GM18873 (cell line): ENCODE results near the gene ZNF593OS.

Experiments used
- ATAC-seq: cut with Tn5 transposase; IDR thresholded peaks from one replicate; pipeline ENCODE4 v1.9.1; 2021; ENCODE audit warnings: mild to moderate bottlenecking, moderate library complexity, moderate number of reproducible peaks; ENCODE audit not compliant: unreplicated experiment, low FRiP score

Gene ZNF593OS

DNA sequence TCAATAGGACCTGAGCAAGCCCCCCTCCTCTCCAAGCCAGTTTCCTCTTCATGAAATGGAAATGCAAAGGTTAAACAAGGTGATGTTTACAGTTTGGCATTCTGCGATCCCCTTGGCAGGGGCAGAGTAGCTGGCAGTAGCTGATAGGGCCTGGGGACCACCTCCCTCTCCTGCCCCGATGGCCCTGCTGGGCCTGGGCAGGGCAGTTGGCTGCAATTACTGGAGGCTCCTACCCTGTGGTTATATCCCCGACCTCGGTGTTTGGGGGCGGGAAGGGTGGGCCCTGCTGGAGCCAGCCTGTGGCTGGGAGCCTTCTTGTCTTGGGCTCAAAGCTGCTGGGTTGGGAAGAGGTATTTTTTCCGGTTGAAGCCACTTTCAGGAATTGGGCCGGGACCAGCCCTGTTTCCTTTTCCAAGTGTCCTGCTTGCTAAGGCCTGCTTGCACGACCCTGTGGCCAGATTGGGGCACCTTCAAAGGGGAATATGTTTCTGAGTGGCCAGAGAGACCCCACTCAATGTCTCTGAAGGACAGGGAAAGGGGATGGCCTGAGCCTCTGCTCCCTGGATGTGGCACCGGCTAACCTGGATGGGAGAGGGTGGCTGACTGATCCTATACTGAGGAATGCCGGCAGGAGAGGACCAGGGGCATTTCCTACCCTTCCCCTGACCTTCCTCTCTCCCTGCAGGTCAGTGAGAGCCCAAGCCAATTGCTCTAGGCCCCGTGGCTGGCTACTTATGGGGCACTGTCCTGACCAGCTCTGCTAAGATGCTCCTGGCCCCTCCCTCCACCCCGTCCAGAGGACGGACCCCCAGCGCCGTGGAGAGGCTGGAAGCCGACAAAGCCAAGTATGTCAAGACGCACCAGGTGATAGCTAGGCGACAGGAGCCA lies 10.9 kb downstream of the ZNF593OS start:
- ATAC-seq, result no peak

DNA sequence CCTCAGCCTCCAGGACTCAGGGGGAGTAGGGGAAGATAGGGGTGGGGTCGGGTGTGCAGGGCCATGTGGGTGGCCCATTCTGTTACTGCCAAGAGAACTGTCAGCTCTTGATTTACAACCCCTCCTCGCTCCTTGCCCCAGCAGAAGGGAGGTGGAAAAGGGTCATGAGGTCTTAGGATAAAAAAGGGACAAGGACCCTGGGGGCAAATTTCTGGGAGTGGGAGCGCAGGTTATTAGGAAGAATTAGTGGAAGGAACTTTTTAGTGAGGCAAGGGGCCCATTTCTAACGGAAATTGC lies 11.9 kb downstream of the ZNF593OS start:
- no peak for ATAC-seq

DNA sequence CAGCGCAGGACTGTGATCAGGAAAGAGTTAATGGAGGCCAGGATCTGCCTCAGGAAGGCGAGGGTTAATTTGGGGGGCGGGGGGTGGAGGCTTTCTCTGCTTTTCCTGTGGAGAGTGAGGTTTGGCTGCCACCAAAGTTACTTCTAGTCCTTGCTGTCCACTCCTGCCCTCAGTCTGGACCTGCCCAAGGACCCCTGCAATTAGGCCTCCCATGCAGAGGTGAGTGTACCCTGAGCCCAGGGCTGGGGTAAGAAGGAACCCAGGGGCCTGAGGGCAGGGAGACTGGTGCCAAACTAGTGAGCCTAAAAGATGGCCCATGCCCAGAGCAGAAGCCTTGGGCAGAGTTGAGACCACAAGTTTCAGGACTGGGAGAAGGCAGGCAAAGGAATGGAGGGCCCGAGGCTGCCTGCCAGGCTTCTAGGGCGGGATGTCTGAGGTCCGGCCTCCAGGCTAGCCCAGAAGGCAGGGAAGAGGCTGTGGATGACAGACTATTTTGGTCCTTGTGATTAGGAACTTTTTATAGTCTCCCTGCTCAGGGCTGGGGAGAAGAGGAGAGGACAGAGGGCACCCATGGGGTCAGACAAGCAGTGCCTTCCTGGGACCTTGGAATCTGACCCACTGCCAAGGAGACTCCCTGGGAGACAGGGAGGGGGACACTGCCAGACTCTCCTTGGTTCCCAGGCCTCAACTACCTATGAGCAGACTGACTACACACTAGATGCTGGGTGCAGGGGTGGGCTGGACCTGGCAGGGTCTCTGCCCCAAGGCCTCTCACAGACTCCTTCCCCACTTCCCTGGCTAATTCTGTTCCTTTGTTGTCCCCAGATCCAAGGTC lies 12.5 kb downstream of the ZNF593OS start, which contains the start of gene FAM110D:
TSS of gene FAM110D (plus strand) at position 172 of the 835 bp plus-strand sequence. CDS start 2,213 bp downstream, outside the sequence.
- no peak for ATAC-seq

DNA sequence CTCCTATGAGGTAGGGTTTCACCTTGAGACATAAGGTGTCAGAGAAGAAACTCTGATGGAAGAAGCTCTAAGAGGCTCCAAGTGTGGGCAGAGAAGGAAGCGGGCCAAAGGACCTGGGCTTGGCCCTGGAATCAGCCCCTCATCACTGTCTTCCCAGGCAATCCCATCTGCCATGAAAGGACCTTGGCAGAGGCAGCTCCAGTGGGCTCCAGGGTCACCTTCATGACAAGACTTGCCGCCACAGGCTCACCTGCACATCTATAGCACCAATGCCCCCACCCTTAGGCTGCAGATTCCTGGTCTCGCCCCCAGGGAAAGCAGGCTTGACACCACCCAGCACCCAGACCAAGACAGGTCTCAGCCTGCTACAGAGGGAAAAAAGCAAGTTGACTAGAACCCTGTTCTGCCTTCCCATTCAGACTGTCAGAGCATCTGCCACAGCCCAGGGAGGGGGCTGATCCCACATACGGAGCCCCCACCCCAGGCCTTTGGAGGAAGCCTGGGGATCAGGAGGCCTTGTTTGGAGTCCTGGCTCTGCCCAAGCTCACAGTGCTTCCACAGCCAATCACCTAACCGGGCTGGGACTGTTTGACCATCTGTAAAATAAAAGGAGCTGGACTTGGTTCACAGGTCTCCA lies 13.2 kb downstream of the ZNF593OS start:
- no peak for ATAC-seq

DNA sequence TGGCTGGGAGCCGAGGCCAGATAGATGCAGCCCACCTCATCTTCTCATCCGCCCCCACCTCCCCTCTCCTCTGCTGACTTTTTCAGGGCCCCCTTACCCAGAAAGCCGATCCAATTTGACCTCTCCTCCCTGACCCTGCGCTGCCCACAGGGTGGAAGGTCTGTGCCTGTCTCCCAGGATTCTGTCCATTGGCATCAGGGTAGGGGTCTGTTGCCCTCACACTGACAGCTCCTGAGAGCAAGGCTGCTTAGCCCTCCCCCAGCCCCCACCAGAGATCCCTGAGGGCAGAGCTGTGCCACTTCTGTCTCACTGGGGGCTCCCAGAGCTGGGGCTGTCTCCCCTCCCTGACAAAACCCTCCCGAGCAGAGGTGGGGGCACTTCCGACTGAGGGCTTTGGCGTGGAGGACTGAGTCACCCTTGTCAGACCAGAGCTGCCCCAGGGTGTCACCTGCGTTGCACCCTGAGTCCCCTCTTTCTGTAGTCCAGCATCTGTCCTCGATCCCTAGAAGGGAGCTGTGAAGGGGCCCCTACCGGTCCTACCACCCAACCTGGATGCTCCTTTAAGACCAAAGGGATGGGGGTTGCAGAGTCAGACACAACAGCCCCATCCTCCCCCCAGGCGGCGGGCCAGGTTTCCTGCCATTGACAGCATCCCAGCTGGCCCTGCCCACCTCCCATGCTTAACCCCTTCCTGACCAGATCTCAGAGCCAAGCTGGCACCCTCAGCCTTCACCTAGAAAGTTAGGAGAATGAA lies 15.2 kb downstream of the ZNF593OS start:
- no peak for ATAC-seq

DNA sequence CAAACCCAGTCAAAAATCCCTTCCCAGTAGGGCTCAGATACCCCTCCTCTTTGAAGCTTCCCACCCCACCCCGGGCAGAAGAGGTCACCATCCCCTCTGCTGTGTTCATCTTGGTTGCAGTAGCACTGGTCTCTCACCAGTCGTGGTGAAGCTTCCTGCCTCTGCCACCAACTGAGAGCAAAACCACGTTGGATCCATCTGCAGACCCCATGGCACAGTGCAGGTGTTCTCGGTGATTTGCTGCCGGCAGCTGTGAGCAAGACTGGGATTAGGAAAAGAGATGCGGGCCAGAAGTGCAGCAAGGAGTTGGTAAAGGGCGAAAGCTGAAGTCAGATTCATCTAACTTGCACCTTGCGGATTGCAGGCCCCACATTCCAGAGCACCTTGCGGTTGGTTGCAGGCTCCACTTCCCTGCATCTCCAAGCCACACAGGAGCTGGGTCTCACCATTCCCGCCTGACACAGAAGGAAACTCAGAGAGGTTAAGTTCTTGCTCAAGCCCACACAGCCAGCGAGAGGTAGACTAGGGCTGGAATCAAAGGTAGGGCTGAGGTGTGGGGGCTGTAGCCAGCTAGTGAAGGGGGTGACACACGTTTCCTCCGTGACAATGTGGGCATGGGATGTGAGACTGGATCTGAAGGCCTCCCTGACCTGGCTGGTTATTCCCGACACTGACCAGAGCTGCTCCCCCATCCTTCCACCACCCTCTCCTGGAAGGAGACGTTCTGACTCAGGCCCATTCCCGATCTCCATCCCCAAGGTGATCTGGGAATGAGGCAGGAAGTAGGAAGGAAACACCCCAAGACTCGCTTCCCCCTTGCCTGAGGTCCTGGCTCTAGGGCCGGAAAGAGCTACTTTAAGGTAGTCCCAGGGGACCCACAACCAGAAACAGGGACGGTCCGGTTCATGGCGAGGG lies 16.0 kb downstream of the ZNF593OS start:
- no peak for ATAC-seq

DNA sequence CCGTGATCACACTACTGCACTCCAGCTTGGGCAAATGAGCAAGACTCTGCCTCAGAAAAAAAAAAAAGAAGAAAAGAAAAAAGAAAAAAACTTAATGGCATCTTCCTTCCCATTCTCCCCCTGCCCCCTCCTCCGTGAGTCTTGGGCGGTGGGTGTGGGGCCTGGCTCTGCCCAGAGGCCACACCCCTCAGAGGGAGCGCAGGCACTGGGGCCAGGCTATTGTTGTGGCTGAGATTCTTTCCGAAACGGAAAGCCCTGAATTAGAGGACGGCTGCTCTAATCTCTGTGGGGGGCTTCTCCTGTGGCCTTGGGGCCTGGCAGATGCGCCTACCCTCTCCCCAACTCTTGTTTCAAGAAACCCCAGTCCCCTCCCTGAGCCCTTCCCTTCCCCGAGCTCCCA lies 16.9 kb downstream of the ZNF593OS start:
- no peak for ATAC-seq

DNA sequence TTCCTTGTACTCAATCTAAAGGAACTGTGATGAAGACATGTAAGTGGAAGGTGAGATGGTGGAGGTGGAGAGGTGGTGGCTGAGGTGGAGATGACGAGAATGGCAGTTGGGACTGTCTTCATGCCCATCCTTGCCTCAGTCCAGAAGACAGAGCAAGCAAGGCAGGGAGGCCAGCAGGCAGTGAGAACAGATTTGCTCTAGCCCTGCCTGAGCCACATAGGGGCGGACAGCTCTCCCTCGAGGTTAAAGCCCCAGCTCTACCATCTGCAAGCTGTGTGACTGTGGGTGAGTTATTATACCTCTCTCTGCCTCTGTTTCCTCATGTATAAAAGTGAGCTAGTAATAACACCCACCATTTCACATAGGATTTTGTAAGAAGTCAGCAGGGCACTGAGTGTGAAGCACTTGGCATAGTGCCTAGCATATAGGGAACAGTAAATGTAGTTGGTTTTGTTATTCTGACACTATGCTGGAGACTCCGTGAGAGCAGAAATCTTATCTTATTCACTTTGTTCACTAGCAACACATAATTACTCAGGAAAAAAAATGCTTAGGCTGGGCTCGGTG lies 17.6 kb downstream of the ZNF593OS start:
- no peak for ATAC-seq

DNA sequence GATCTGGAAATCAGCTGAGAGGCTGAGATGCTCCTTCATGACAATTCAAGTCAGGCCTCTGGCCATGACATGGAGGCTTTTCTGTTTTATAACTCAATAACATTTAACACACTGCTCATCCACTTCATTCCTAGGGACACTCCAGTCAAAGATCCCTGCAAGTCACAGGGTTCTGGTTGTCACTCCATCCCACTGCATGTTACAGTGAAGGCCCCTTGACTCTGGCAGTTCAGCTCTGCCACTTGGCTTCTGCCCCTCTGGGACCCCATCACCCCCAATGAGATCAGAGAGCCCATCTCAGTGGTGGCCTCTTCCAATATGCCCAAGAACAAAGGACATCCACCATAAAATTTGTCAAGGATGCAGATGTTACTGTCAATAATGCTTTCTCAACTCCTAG lies 22.7 kb downstream of the ZNF593OS start:
- ATAC-seq, result no peak

DNA sequence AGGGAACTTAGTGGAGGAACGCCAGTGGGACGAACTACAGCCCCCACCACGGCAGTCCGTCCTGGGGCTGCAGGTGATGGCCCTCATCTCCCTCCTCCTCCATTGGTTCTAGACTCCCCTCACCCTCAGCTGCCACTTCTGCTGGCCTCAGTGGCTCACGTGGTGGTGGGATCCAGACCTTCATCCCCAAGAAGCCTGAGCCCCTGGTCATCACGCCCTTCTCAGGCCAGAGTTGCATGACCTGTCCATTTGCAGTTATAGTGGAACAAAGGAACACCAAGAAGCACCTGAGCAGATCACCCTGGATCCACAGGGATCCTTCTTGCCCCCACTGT lies 25.7 kb downstream of the ZNF593OS start:
- no peak for ATAC-seq

DNA sequence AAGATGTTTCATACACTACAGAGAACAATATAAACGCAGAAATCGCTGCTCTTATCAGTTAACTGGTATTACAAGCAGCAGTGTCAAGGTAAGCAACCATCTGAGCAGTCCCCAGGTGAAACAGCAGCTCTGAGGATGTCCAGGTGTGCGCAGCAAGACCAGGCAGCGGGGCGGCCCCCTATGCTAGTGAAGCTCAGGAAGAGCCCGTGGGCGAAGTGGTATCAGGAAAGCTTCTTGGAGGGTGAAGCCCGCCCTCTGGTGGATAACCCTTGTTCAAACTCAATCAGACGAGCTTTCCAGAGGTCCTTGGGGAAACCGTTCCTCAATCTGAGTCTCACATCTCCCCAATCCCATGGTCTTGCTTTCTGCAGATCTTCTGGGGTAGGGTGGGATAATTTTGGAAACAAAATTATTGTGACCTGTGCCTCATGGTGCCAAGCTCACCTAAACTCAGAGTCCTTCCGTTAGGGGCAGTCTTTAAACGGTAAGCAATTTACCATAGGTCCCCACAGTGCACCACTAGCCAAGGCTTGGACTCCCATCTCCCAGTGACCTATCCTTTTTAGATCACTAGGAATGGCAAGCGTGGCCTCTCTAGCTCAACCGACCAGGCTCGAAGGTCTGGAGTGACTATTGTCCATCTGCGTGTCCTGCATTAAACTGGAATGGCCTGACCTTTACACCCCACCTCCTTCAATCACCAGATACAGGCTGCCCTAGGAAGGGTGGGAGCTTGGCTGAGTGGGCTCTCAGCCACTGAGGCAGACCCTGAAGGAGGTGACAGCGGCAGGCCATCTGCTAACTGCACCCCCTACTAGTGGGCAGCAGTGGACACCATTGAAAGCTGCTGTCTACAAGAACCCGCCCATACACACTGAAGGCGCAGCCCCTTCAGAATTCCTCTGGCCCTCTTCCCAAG lies 26.3 kb downstream of the ZNF593OS start:
- ATAC-seq, result no peak

DNA sequence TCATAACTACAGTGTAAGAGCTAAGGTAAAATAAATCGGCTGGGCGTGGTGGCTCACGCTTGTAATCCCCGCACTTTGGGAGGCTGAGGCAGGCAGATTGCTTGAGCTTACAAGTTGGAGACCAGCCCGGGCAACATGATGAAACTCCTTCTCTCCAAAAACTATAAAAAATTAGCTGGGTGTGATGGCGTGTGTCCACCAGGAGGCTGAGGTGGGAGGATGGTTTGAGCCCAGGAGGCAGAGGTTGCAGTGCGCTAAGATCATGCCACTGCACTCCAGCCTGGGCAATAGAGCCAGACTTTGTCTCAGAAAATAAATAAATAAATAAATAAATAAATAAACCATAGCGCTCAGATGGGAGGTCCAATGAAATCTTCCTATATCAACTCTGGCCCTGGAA lies 29.5 kb downstream of the ZNF593OS start:
- no peak for ATAC-seq

DNA sequence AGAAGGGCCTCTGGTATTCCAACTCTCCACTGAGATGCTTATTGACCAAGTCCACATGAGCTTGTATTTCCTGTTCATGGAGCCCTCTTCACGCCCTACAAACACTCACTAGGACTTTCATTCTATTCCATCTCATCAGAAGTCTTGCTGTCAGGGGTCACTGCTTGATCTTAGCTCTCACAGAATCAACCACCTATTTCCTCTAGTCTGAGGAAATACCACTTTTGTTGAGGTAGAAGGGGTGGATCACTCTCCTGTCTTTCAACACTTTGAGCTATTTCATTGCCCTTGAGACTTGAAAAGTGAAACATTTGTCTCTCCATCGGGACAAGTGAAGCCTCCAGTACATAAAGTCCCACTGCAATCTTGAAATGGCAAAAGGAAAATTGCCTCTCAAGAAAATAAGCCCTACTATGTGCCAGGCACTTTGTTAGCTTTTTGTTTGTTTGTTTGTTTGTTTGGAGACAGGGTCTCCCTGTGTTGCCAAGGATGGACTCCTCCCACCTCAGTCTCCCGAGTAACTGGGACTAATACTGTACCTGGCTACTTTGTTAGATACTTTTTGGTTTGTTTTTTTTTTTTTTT lies 32.6 kb downstream of the ZNF593OS start:
- ATAC-seq, result no peak

DNA sequence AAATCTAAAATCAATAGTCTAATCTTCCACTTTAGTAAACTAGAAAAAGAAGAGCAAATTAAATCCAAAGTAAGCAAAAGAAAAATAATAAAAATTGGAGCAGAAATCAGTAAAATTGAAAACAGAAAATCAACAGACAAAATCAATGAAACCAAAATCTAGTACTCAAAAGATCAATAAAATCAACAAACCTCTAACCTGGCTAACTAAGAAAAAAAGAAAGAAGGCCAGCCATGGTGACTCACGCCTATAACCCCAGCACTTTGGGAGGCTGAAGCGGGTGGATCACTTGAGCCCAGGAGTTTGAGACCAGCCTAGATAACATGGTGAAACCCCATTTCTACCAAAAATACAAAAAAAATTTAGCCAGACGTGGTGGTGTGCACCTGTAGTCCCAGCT lies 37.2 kb downstream of the ZNF593OS start:
- no peak for ATAC-seq

DNA sequence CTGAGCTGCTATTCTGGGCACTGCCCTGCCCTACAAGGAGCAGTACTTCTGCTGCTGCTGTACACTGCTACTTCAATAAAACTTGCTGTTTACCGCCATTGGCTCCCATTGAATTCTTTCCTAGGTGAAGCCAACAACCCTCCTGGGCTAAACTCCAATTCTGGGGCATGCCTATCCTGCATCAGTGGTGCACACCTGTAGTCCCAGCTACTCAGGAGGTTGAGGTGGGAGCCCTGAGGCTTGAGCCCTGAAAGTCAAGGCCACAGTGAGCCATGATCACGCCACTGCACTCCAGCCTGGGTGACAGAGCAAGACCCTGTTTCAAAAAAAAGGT lies 38.8 kb downstream of the ZNF593OS start:
- no peak for ATAC-seq

DNA sequence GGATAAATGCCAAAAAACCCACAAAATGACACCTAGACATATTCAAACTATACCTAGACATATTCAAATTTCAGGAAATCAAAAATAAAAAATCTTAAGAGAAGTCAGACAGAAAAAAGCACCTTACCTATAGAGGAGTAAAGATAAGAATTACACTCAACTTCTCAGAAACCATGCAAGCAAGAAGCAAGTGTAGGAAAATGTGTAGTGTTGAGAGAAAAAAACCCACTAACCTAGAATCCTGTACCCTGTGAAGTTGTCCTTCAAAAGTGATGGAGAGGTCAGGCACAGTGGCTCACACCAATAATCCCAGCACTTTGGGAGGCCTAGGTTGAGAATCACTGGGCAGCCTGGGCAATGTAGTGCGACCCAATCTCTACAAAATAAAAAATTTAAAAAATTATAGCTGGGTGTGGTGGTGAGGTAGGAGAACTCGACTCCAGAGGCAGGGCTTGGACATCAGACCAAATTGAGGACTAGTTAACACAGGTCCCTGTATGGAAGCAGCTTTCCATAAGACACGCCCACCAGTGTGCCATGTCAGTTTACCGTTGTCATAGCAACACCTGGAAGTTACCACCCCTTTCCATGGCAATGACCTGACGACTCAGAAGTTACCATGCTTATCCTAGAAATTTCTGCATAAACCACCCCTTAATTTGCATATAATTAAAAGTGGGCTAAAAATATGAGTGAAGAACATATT lies 39.4 kb downstream of the ZNF593OS start:
- ATAC-seq, result no peak

DNA sequence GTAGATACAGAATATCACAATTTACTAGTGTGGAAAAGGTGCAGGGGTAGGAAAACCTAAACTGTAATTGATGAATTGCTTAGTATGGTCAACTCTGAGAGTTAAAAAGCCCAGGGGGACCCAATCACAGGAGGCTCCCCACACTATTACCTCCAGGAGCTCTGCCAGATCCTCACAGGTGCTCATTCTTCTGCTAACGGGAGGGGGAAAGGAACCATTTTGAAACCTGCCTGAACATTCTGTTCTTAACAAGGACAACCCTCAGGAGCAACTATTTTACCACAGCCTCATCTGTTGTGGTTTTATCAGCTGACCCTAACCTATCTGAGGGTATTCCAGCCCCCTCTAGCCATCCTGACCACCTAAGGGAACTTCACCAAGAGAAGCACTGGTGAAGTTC lies 40.9 kb downstream of the ZNF593OS start:
- ATAC-seq, result no peak
